Right forelimb (tissue), 1 donor: ENCODE results near the gene PHLPP1.

Experiments used
- DNase-seq: peaks from one replicate; pipeline ENCODE4 v3.0.0-alpha.2; 2018

Gene PHLPP1

GRCh38 chr18:62812242-62812641, 96.9 kb downstream of the PHLPP1 start:
- no peak for DNase-seq

- DNase-seq, result no peak
Measured at GRCh38 chr18:62812876-62813275, 97.5 kb downstream of the PHLPP1 start.

- DNase-seq, result no peak
Measured at GRCh38 chr18:62814132-62814759, 98.9 kb downstream of the PHLPP1 start.

GRCh38 chr18:62825382-62825781, 110.0 kb downstream of the PHLPP1 start:
- no peak for DNase-seq

GRCh38 chr18:62827397-62827796, 112.1 kb downstream of the PHLPP1 start:
- DNase-seq, result no peak

GRCh38 chr18:62828091-62828640, 112.8 kb downstream of the PHLPP1 start:
- no peak for DNase-seq

- no peak for DNase-seq
Measured at GRCh38 chr18:62828852-62829251, 113.5 kb downstream of the PHLPP1 start.

GRCh38 chr18:62829936-62830335, 114.6 kb downstream of the PHLPP1 start:
- no peak for DNase-seq

- DNase-seq, result no peak
Measured at GRCh38 chr18:62832282-62832681, 116.9 kb downstream of the PHLPP1 start.

GRCh38 chr18:62833494-62833893, 118.2 kb downstream of the PHLPP1 start:
- no peak for DNase-seq

- DNase-seq, result no peak
Measured at GRCh38 chr18:62834715-62835114, 119.4 kb downstream of the PHLPP1 start.

- DNase-seq, result no peak
Measured at GRCh38 chr18:62837011-62837410, 121.7 kb downstream of the PHLPP1 start.

- DNase-seq, result no peak
Measured at GRCh38 chr18:62838475-62839098, 123.2 kb downstream of the PHLPP1 start.

- DNase-seq, result no peak
Measured at GRCh38 chr18:62839874-62840713, 124.8 kb downstream of the PHLPP1 start.

- DNase-seq, result no peak
Measured at GRCh38 chr18:62841405-62841804, 126.1 kb downstream of the PHLPP1 start.

GRCh38 chr18:62842898-62843297, 127.6 kb downstream of the PHLPP1 start:
- no peak for DNase-seq

- DNase-seq, result no peak
Measured at GRCh38 chr18:62844850-62845643, 129.7 kb downstream of the PHLPP1 start.

GRCh38 chr18:62846313-62846712, 131.0 kb downstream of the PHLPP1 start:
- DNase-seq, result no peak

- DNase-seq, result no peak
Measured at GRCh38 chr18:62847081-62847480, 131.7 kb downstream of the PHLPP1 start.

GRCh38 chr18:62848946-62849345, 133.6 kb downstream of the PHLPP1 start:
- DNase-seq, result no peak

- no peak for DNase-seq
Measured at GRCh38 chr18:62850619-62851306, 135.4 kb downstream of the PHLPP1 start.

- DNase-seq, result no peak
Measured at GRCh38 chr18:62852851-62853250, 137.5 kb downstream of the PHLPP1 start.
